B cell (primary cell): ENCODE measurements around the gene ZNF600. TPM values are rescaled to one million over a fixed set of nuclear protein-coding genes. Genes with fewer than 3 reads are reported as not detected.
"Not testable (repeated sequence)": the region's sequence is repeated elsewhere in the genome, so short reads cannot be mapped to it uniquely, and the experiment has no call there.

Source experiments
- ATAC-seq: fragments of 200-7000 bp; cut with Tn5 transposase; one replicate; pipeline ENCODE4 v1.10.0; 2021; ENCODE audit warnings: low read depth, mild to moderate bottlenecking, moderate number of reproducible peaks, moderate library complexity
- CTCF ChIA-PET: fragments of 350-600 bp; sonication (Branson Sonifier 250); formaldehyde crosslinking; loops from one replicate; lab custom pipeline; 2021; ENCODE audit warnings: antibody characterized with exemption, inconsistent platforms; lab: Charles Lee
- POLR2A ChIA-PET: fragments of 350-600 bp; sonication (Branson Sonifier 250); formaldehyde crosslinking; loops from one replicate; lab custom pipeline; 2021; ENCODE audit warnings: antibody characterized with exemption; lab: Charles Lee
- DNase-seq: peaks from one replicate; pipeline ENCODE4 v3.0.0; 2013
- H2AFZ ChIP-seq: 2 replicates; pipeline ENCODE4 v1.6.1; 2012; ENCODE audit warnings: mild to moderate bottlenecking, low read depth, low read length; ENCODE audit not compliant: insufficient read depth, poor library complexity, severe bottlenecking
- H3K27ac ChIP-seq, 2 donors: 1 replicate in 1 of 2; 2 replicates in 1 of 2; pipeline ENCODE4 v1.5.1; 2012 to 2013; ENCODE audit warnings: low read length in 2 of 2, mild to moderate bottlenecking in 2 of 2, moderate library complexity in 1 of 2
- H3K27me3 ChIP-seq, 4 experiments: fragments of 200-600 bp in 1 of 4; sonication (generic) in 1 of 4; replicated peaks in 1 of 4; 1 replicate in 2 of 4; 2 replicates in 2 of 4; pipeline versions ENCODE4 v1.6.1 to v1.7.0; 2013 to 2016; ENCODE audit warnings: low read length in 3 of 4, mild to moderate bottlenecking in 2 of 4, mixed read lengths in 1 of 4, moderate library complexity in 1 of 4; ENCODE audit not compliant: insufficient read depth in 4 of 4, control insufficient read depth in 3 of 4; ENCODE audit errors: control extremely low read depth in 1 of 4
- H3K36me3 ChIP-seq, 2 experiments: replicated peaks in 1 of 2; 1 replicate in 1 of 2; 2 replicates in 1 of 2; pipeline versions ENCODE4 v1.6.1 to v1.7.1; 2013; ENCODE audit warnings: low read length in 1 of 2; ENCODE audit not compliant: insufficient read depth in 2 of 2, control insufficient read depth in 1 of 2; ENCODE audit errors: control extremely low read depth in 1 of 2, extremely low read depth in 1 of 2
- H3K4me1 ChIP-seq, 2 donors: fragments of 200-600 bp in 1 of 2; sonication (generic) in 1 of 2; 1 replicate in 1 of 2; 2 replicates in 1 of 2; pipeline versions ENCODE4 v1.5.1 to v1.6.1; 2013 to 2017; ENCODE audit warnings: low read length in 2 of 2; ENCODE audit not compliant: control insufficient read depth in 2 of 2, insufficient read depth in 2 of 2
- H3K4me2 ChIP-seq: replicated peaks from 2 replicates; pipeline ENCODE3; 2012; ENCODE audit warnings: mild to moderate bottlenecking, low read depth, low read length; ENCODE audit not compliant: poor library complexity, severe bottlenecking
- H3K4me3 ChIP-seq, 5 experiments: fragments of 200-600 bp in 1 of 5; sonication (generic) in 1 of 5; 1 replicate in 3 of 5; 2 replicates in 2 of 5; pipeline versions ENCODE4 v1.5.1 to v1.7.0; 2011 to 2016; ENCODE audit warnings: low read length in 4 of 5, mild to moderate bottlenecking in 4 of 5, low read depth in 2 of 5, control low read depth in 1 of 5, moderate library complexity in 1 of 5; ENCODE audit not compliant: insufficient read depth in 1 of 5; ENCODE audit errors: control extremely low read depth in 1 of 5, extremely low read depth in 1 of 5
- H3K79me2 ChIP-seq: fragments of 200-600 bp; sonication (generic); one replicate; pipeline ENCODE4 v1.6.0; 2016; ENCODE audit warnings: low read length; ENCODE audit not compliant: control insufficient read depth, insufficient read depth
- H3K9ac ChIP-seq: fragments of 200-600 bp; sonication (generic); 2 replicates; pipeline ENCODE4 v1.6.1; 2017; ENCODE audit warnings: mild to moderate bottlenecking, low read length, moderate library complexity
- H3K9me3 ChIP-seq, 3 donors: one replicate each; pipeline versions ENCODE4 v1.6.1 to v1.7.1; 2013; ENCODE audit warnings: low read length in 2 of 3; ENCODE audit not compliant: control insufficient read depth in 2 of 3, insufficient read depth in 1 of 3; ENCODE audit errors: control extremely low read depth in 1 of 3
- H4K20me1 ChIP-seq: 2 replicates; pipeline ENCODE4 v1.6.0; 2012; ENCODE audit warnings: mild to moderate bottlenecking, low read length; ENCODE audit not compliant: insufficient read depth, control insufficient read depth, poor library complexity, severe bottlenecking
- H3K27ac Mint-ChIP-seq: one replicate; pipeline ENCODE4 v1.8.0; 2021; ENCODE audit warnings: mixed read lengths
- H3K27me3 Mint-ChIP-seq: one replicate; pipeline ENCODE4 v1.8.0; 2021; ENCODE audit warnings: mixed read lengths
- H3K4me1 Mint-ChIP-seq: one replicate; pipeline ENCODE4 v1.8.0; 2021; ENCODE audit warnings: mixed read lengths
- H3K4me3 Mint-ChIP-seq: one replicate; pipeline ENCODE4 v1.8.0; 2021; ENCODE audit warnings: mixed read lengths
- H3K9me3 Mint-ChIP-seq: one replicate; pipeline ENCODE4 v1.8.0; 2022; ENCODE audit warnings: mixed read lengths; ENCODE audit not compliant: insufficient read depth
- CTCF ChIP-seq: fragments of 200-600 bp; IDR thresholded peaks from one replicate; pipeline ENCODE4 v1.8.0; 2022; ENCODE audit warnings: antibody characterized with exemption, mild to moderate bottlenecking
- EZH2 ChIP-seq: IDR thresholded peaks from 2 replicates; pipeline ENCODE4 v1.6.1; 2012; ENCODE audit warnings: borderline replicate concordance, low read depth, mild to moderate bottlenecking, moderate library complexity, low read length; ENCODE audit not compliant: insufficient read depth, poor library complexity, severe bottlenecking
- whole genome bisulfite sequencing: methylation state at CpG from one replicate; pipeline ENCODE4 v1.1.5; 2013; ENCODE audit warnings: missing lambda C conversion rate; ENCODE audit not compliant: insufficient coverage; 5-methylcytosine and 5-hydroxymethylcytosine counted together
- intact Hi-C: fragments of 100-400 bp; cut with micrococcal nuclease; formaldehyde crosslinking; loops from one replicate; pipeline ENCODE4 v1.10.0; 2022
- polyA plus RNA-seq: library from polyadenylated mRNA; depleted of rRNA; stranded (reverse); fragments of >200 nt; gene quantifications from 2 replicates; pipeline ENCODE4 v1.2.3, GENCODE V29; 2012
- total RNA-seq, 2 donors: library from RNA; stranded (reverse); fragments of 120-200 nt in 1 of 2; gene quantifications; 1 replicate in 1 of 2; 2 replicates in 1 of 2; pipeline versions ENCODE4 v1.2.3 to v1.2.4, GENCODE V29; 2013 to 2022

ZNF600 gene
- total and polyA plus RNA-seq, 2 donors (not counting 1 experiment from before 2014, with no cell fraction given), result 40.6 to 41.7 TPM

DNA sequence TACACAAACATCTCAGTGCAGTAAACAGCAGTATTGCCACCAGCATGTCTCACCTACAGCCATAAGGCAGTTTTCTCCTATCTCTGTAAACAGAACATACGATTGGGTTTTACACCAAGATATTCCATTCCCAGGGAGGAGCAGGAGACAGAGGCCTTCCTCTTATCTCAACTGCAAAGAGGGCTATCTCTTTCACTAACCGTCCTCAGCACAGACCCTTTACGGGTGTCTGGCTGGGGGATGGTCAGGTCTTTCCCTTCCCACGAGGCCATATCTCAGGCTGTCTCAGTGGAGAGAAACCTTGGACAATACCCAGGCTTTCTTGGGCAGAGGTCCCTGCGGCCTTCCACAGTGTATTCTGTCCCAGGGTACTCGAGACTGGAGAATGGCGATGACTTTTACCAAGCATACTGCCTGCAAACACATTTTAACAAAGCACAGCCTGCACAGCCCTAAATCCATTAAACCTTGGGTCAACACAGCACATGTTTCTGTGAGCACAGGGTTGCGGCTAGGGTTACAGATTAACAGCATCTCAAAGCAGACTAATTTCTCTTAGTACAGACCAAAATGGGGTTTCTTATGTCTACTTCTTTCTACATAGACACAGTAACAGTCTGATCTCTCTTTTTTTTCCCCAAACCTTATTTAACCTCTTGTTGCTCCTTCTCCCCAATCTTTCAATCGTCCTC lies 62.5 kb downstream of the ZNF600 start:
- ATAC-seq, H3K4me1 ChIP-seq, H3K27ac ChIP-seq, DNase-seq, CTCF ChIA-PET, H3K9me3 Mint-ChIP-seq, H3K9ac ChIP-seq, H3K4me3 ChIP-seq, H4K20me1 ChIP-seq, intact Hi-C loops, H3K4me1 Mint-ChIP-seq, H2AFZ ChIP-seq, H3K4me2 ChIP-seq, H3K27ac Mint-ChIP-seq, POLR2A ChIA-PET, H3K27me3 Mint-ChIP-seq, H3K4me3 Mint-ChIP-seq, H3K27me3 ChIP-seq: not testable (repeated sequence)
- H3K9me3 ChIP-seq, result peaks cover 0 to 30% (median 6%) of the 10 kb centered on the region in 3 donors
- WGBS, result 97% methylated on average over 8 of the region's 9 CpGs
- peaks cover 0 to 45% of the 10 kb centered on the region in 2 experiments for H3K36me3 ChIP-seq
- H3K79me2 ChIP-seq, result peaks cover 14% of the 10 kb centered on the region

DNA sequence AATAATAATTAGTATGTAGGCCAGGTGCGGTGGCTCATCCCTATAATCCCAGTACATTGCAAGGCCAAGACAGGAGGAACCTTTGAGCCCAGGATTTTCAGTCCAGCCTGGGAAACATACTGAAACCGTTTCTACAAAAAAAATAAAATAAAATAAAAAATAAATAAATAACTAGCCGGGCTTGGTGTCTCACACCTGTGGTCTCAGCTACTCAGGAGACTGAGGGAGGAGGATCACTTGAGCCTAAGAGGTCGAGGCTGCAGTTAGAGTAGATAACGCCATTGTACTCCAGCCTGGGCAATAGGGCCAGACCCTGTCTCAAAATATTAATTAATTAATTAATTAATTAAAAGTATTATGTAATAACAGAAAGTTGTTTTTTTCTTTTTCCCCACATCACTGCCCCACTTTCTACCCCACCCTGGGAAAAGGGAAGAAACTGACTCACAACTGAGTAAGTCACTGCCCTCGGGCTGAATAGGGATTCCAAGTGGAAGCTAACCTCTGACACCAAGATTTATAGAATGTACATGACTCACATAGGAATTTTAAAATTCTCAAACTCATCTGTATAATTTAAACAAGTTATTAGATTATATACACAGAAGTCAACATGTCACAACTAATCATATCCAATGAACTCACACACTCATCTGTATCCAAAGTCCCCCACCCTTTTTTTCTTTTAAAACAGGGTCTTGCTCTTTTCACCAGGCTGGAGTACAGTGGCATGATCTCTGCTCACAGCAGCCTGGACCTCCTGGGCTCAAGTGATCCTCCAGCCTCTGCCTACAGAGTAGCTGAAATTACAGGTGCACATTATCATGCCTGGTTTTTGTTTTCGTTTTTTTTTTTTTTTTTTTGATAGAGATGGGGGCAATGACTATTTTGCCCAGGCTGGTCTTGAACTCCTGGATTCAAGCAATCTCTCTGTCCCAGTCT lies 64.3 kb downstream of the ZNF600 start:
- no peak overlapping the region for H3K27ac Mint-ChIP-seq
- Histone ChIP-seq H3K79me2 (peaks cover 2% of the 10 kb centered on the region), H2AFZ (no peak overlapping the region), H3K4me3 (no peak overlapping the region), H3K4me2 (no peak overlapping the region), H3K9me3 (peaks cover 0 to 33% (median 6%) of the 10 kb centered on the region in 3 donors), H3K9ac (no peak overlapping the region), H3K4me1 (no peaks in the 10 kb centered on the region), H4K20me1 (no peaks in the 10 kb centered on the region), H3K27me3 (no peaks in the 10 kb centered on the region), H3K36me3 (peaks cover 0 to 31% of the 10 kb centered on the region in 2 experiments), H3K27ac (no peak overlapping the region)
- ChIA-PET CTCF (no interaction called here), POLR2A (no interaction called here)
- TF ChIP-seq CTCF (no peak), EZH2 (no peak)
- ATAC-seq (no peak), DNase-seq (no peak)
- no peaks in the 10 kb centered on the region for H3K9me3 Mint-ChIP-seq
- H3K4me3 Mint-ChIP-seq, result no peak overlapping the region
- H3K27me3 Mint-ChIP-seq, result no peaks in the 10 kb centered on the region
- WGBS, result no CpG with 5 or more reads among the region's 7 CpGs
- H3K4me1 Mint-ChIP-seq, result peaks cover 2% of the 10 kb centered on the region
- intact Hi-C loops, result no loop called here

- H3K4me1 ChIP-seq, H3K27ac ChIP-seq, intact Hi-C loops, H3K27ac Mint-ChIP-seq, H3K4me2 ChIP-seq, H3K9me3 Mint-ChIP-seq, H3K4me3 ChIP-seq, H3K4me3 Mint-ChIP-seq, POLR2A ChIA-PET, H3K79me2 ChIP-seq, H2AFZ ChIP-seq, ATAC-seq, H4K20me1 ChIP-seq, DNase-seq, H3K27me3 Mint-ChIP-seq, H3K27me3 ChIP-seq, H3K4me1 Mint-ChIP-seq, CTCF ChIA-PET, H3K9ac ChIP-seq: not testable (repeated sequence)
- peaks cover 0 to 28% (median 6%) of the 10 kb centered on the region in 3 donors for H3K9me3 ChIP-seq
- WGBS, result 98% methylated on average over 21 of the region's 21 CpGs
- H3K36me3 ChIP-seq, result peaks cover 0 to 20% of the 10 kb centered on the region in 2 experiments
These were observed 66.0 kb downstream of the ZNF600 start for GRCh38 chr19:52720541-52720940.
